Measurements from ENCODE around the gene TAMALIN. TPM values are rescaled to one million over a fixed set of nuclear protein-coding genes. Genes with fewer than 3 reads are reported as not detected.

TAMALIN gene
- total and polyA plus RNA-seq, 4 donors, result 7.1 to 129 (median 39.0) TPM

- intact Hi-C loops (cut with DNase I), result no loop called here
Observed at GRCh38 chr12:51969643-51970042, 37.1 kb upstream of the TAMALIN start.

DNA sequence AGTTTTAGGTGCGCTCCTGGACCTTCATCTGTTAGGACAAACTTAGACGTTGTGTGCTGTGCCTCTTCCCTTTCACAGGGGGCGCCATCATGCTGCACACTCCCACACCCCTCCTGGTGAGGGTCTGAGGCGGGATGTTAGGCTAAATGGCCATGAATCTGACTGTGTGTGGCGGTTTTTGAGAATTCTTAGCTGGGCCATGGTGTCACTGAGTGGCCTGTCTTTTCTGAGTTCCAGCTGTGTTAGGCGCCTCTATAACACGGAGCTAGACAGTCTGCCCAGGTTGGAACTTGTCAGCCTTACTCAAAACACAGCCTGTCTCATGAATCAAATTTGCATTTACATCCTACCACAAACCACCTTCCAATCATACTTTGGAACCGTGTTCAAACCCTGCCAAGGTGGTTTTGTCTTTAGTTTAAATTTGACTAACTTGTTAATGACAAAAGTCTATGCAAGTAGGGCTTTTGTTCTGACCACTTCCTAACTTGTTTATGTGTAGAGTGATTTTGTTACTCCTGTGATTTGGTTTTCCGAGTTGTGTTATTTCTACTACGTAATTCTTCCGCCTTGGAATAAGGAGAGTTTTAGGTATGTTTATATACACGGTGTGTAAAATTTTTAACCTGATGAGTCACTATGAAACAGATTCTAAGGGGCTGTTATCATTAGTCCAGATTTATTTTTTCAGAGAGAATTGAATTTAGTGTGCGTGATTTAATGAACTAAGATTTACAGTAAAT, 35.7 kb upstream of the TAMALIN start:
- no peaks in the 10 kb centered on the region for H3K27me3 ChIP-seq (ENCODE audit: control insufficient read depth in 1 of 2, insufficient read depth in 2 of 2, low read length in 1 of 2)
- H3K4me3 ChIP-seq (ENCODE audit: low read length in 2 of 2), result no peak overlapping the region
- ATAC-seq (ENCODE audit: low FRiP score) (no peak), DNase-seq (no peak)
- H3K36me3 ChIP-seq (ENCODE audit: control insufficient read depth in 1 of 2, insufficient read depth in 2 of 2, low read length in 1 of 2), result peaks cover 0 to 3% of the 10 kb centered on the region in 2 donors
- intact Hi-C loops (cut with DNase I), result no loop called here
- H3K9me3 ChIP-seq (ENCODE audit: control insufficient read depth, low read length), result no peaks in the 10 kb centered on the region
- no peak overlapping the region for H3K27ac ChIP-seq (ENCODE audit: low read depth in 1 of 2, low read length in 2 of 2)
- WGBS, 2 donors, result 62% methylated on average over 13 of the region's 13 CpGs
- peaks cover 6 to 15% of the 10 kb centered on the region in 2 donors for H3K4me1 ChIP-seq (ENCODE audit: control insufficient read depth in 1 of 2, insufficient read depth in 2 of 2, low read length in 2 of 2)

More at GRCh38 chr12:51969643-51970042, 37.1 kb upstream of the TAMALIN start:
- Histone ChIP-seq H3K4me3 (ENCODE audit: low read length in 2 of 2) (no peak overlapping the region), H3K4me1 (ENCODE audit: control insufficient read depth in 1 of 2, insufficient read depth in 2 of 2, low read length in 2 of 2) (peaks cover 6 to 15% of the 10 kb centered on the region in 2 donors), H3K27me3 (ENCODE audit: control insufficient read depth in 1 of 2, insufficient read depth in 2 of 2, low read length in 1 of 2) (no peaks in the 10 kb centered on the region), H3K9me3 (ENCODE audit: control insufficient read depth, low read length) (no peaks in the 10 kb centered on the region), H3K27ac (ENCODE audit: low read depth in 1 of 2, low read length in 2 of 2) (no peak overlapping the region), H3K36me3 (ENCODE audit: control insufficient read depth in 1 of 2, insufficient read depth in 2 of 2, low read length in 1 of 2) (no peaks in the 10 kb centered on the region)
- ATAC-seq (ENCODE audit: low FRiP score), result no peak
- 94% methylated on average over 2 of the region's 2 CpGs for WGBS, 2 donors
- DNase-seq, result no peak

DNA sequence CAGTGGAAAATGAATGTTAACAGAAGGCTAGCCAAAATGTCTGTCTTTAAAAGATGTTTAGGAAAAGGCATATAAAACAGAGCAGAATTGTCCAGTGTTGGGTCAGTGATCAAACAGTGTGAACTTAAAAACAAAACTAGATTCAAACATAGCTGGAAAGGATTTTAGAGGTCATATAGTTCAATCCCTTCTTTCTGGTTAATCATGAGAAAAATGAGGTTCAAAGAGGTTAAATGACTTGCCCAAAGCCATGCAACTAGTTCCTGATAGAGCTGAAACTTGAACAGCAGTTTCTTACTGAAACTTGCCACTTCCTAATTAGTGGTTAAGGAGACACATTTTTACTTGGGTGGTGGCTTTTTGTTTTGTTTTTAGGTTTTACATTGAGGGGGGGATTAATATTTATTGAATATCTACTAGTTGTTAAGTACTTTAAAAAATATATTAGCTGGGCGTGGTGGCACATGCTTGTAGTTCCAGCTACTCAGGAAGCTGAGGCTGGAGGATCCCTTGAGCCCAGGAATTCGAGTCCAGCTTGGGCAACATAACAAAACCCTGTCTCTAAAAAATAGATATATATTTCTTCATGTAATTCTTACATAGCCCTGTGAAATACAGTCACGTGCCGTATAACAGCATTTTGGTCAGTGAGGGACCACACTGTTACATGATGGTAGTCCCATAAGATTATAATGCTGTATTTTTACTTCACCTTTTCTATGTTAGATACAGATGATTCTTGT, 34.9 kb upstream of the TAMALIN start:
- intact Hi-C loops (cut with DNase I), result no loop called here
- peaks cover 6 to 15% of the 10 kb centered on the region in 2 donors for H3K4me1 ChIP-seq (ENCODE audit: control insufficient read depth in 1 of 2, insufficient read depth in 2 of 2, low read length in 2 of 2)
- H3K27me3 ChIP-seq (ENCODE audit: control insufficient read depth in 1 of 2, insufficient read depth in 2 of 2, low read length in 1 of 2), result no peaks in the 10 kb centered on the region
- no peak overlapping the region for H3K27ac ChIP-seq (ENCODE audit: low read depth in 1 of 2, low read length in 2 of 2)
- H3K36me3 ChIP-seq (ENCODE audit: control insufficient read depth in 1 of 2, insufficient read depth in 2 of 2, low read length in 1 of 2), result peaks cover 0 to 5% of the 10 kb centered on the region in 2 donors
- no peak for DNase-seq
- ATAC-seq (ENCODE audit: low FRiP score), result no peak
- WGBS, 2 donors, result 72 to 80% methylated on average over 4 of the region's 4 CpGs
- H3K4me3 ChIP-seq (ENCODE audit: low read length in 2 of 2), result no peak overlapping the region
- no peaks in the 10 kb centered on the region for H3K9me3 ChIP-seq (ENCODE audit: control insufficient read depth, low read length)

GRCh38 chr12:51972422-51972812, 34.3 kb upstream of the TAMALIN start:
- Histone ChIP-seq H3K27me3 (ENCODE audit: control insufficient read depth in 1 of 2, insufficient read depth in 2 of 2, low read length in 1 of 2) (no peaks in the 10 kb centered on the region), H3K36me3 (ENCODE audit: control insufficient read depth in 1 of 2, insufficient read depth in 2 of 2, low read length in 1 of 2) (peaks cover 0 to 5% of the 10 kb centered on the region in 2 donors), H3K27ac (ENCODE audit: low read depth in 1 of 2, low read length in 2 of 2) (no peak overlapping the region), H3K9me3 (ENCODE audit: control insufficient read depth, low read length) (no peaks in the 10 kb centered on the region), H3K4me1 (ENCODE audit: control insufficient read depth in 1 of 2, insufficient read depth in 2 of 2, low read length in 2 of 2) (peaks cover 6 to 15% of the 10 kb centered on the region in 2 donors), H3K4me3 (ENCODE audit: low read length in 2 of 2) (no peak overlapping the region)
- 80 to 85% methylated on average over 5 of the region's 5 CpGs for WGBS, 2 donors
- ATAC-seq (ENCODE audit: low FRiP score) (no peak), DNase-seq (no peak)
- intact Hi-C loops (cut with DNase I), result no loop called here

- Histone ChIP-seq H3K36me3 (ENCODE audit: control insufficient read depth in 1 of 2, insufficient read depth in 2 of 2, low read length in 1 of 2) (peaks cover 0 to 5% of the 10 kb centered on the region in 2 donors), H3K27ac (ENCODE audit: low read depth in 1 of 2, low read length in 2 of 2) (no peak overlapping the region), H3K4me3 (ENCODE audit: low read length in 2 of 2) (no peak overlapping the region), H3K27me3 (ENCODE audit: control insufficient read depth in 1 of 2, insufficient read depth in 2 of 2, low read length in 1 of 2) (no peaks in the 10 kb centered on the region), H3K4me1 (ENCODE audit: control insufficient read depth in 1 of 2, insufficient read depth in 2 of 2, low read length in 2 of 2) (peaks cover 6 to 15% of the 10 kb centered on the region in 2 donors), H3K9me3 (ENCODE audit: control insufficient read depth, low read length) (no peaks in the 10 kb centered on the region)
- 23 to 28% methylated on average over 9 of the region's 9 CpGs for whole genome bisulfite sequencing, 2 donors
- peak; percentile 65 for ATAC-seq (ENCODE audit: low FRiP score)
- peak in 1 of 2 donors; percentile 72 for DNase-seq
- intact Hi-C loops (cut with DNase I), result no loop called here
Observed at GRCh38 chr12:51972849-51973273, 33.9 kb upstream of the TAMALIN start.

- Histone ChIP-seq H3K27me3 (ENCODE audit: control insufficient read depth in 1 of 2, insufficient read depth in 2 of 2, low read length in 1 of 2) (no peaks in the 10 kb centered on the region), H3K4me3 (ENCODE audit: low read length in 2 of 2) (no peak overlapping the region), H3K27ac (ENCODE audit: low read depth in 1 of 2, low read length in 2 of 2) (no peak overlapping the region), H3K4me1 (ENCODE audit: control insufficient read depth in 1 of 2, insufficient read depth in 2 of 2, low read length in 2 of 2) (peaks cover 6 to 15% of the 10 kb centered on the region in 2 donors), H3K36me3 (ENCODE audit: control insufficient read depth in 1 of 2, insufficient read depth in 2 of 2, low read length in 1 of 2) (peaks cover 0 to 5% of the 10 kb centered on the region in 2 donors), H3K9me3 (ENCODE audit: control insufficient read depth, low read length) (no peaks in the 10 kb centered on the region)
- ATAC-seq (ENCODE audit: low FRiP score), result no peak
- no peak for DNase-seq
- WGBS, 2 donors, result 51 to 53% methylated on average over 4 of the region's 4 CpGs
- intact Hi-C loops (cut with DNase I), result no loop called here
Observed at GRCh38 chr12:51973560-51973959, 33.2 kb upstream of the TAMALIN start.

DNA sequence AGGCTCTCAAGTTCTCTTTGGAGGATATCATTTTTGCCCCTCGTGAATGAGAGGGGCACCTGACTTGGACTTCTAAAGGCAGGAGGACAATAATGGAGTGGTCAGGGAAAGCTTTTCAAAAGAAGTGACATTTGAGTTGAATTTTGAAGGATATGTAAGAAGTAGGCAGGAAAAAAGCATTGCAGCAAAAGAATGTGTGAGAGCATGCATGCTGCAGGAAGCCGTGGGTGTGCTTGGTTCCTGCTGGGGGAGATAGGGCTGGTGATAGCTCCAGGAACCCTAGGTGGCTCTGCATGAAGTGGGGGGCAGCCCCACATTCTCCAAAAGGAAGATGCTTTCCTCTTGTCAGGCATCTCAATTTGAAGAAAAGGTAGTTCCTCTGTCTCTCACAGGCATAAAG, 32.1 kb upstream of the TAMALIN start:
- intact Hi-C loops (cut with DNase I), result no loop called here
- Histone ChIP-seq H3K4me1 (ENCODE audit: control insufficient read depth in 1 of 2, insufficient read depth in 2 of 2, low read length in 2 of 2) (peaks cover 6 to 15% of the 10 kb centered on the region in 2 donors), H3K27me3 (ENCODE audit: control insufficient read depth in 1 of 2, insufficient read depth in 2 of 2, low read length in 1 of 2) (no peaks in the 10 kb centered on the region), H3K27ac (ENCODE audit: low read depth in 1 of 2, low read length in 2 of 2) (no peak overlapping the region), H3K36me3 (ENCODE audit: control insufficient read depth in 1 of 2, insufficient read depth in 2 of 2, low read length in 1 of 2) (peaks cover 0 to 5% of the 10 kb centered on the region in 2 donors), H3K4me3 (ENCODE audit: low read length in 2 of 2) (no peak overlapping the region), H3K9me3 (ENCODE audit: control insufficient read depth, low read length) (no peaks in the 10 kb centered on the region)
- 66 to 78% methylated on average over 2 of the region's 2 CpGs for WGBS, 2 donors
- ATAC-seq (ENCODE audit: low FRiP score) (no peak), DNase-seq (no peak)

GRCh38 chr12:51975196-51975595, 31.6 kb upstream of the TAMALIN start:
- H3K27ac ChIP-seq (ENCODE audit: low read depth in 1 of 2, low read length in 2 of 2), result no peak overlapping the region
- WGBS, 2 donors, result 91% methylated on average over 8 of the region's 8 CpGs
- peaks cover 4 to 15% of the 10 kb centered on the region in 2 donors for H3K4me1 ChIP-seq (ENCODE audit: control insufficient read depth in 1 of 2, insufficient read depth in 2 of 2, low read length in 2 of 2)
- H3K9me3 ChIP-seq (ENCODE audit: control insufficient read depth, low read length), result no peaks in the 10 kb centered on the region
- DNase-seq (no peak), ATAC-seq (ENCODE audit: low FRiP score) (no peak)
- H3K27me3 ChIP-seq (ENCODE audit: control insufficient read depth in 1 of 2, insufficient read depth in 2 of 2, low read length in 1 of 2), result no peaks in the 10 kb centered on the region
- no peak overlapping the region for H3K4me3 ChIP-seq (ENCODE audit: low read length in 2 of 2)
- peaks cover 0 to 5% of the 10 kb centered on the region in 2 donors for H3K36me3 ChIP-seq (ENCODE audit: control insufficient read depth in 1 of 2, insufficient read depth in 2 of 2, low read length in 1 of 2)
- intact Hi-C loops (cut with DNase I), result no loop called here
